Measurements from ENCODE around the gene FRMD3.

DNA sequence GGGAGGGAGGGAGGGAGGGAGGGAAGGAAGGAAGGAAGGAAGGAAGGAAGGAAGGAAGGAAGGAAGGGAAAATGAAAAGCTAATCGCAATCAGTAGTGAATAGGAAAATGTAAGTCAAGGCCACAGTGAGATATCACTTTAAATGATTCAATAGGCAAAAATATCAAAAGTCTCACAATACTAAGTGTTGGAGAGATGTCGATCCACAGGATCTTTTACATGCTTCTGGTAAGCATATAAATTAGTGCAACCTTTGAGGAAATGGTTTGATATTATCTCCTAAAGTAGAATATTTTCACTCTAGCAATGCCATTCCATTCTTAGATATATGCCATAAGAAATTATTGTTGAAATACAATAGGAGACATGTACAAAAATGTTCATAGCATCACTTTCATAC is 58.4 kb downstream of the FRMD3 start:
- TF ChIP-seq, protein P1, sequence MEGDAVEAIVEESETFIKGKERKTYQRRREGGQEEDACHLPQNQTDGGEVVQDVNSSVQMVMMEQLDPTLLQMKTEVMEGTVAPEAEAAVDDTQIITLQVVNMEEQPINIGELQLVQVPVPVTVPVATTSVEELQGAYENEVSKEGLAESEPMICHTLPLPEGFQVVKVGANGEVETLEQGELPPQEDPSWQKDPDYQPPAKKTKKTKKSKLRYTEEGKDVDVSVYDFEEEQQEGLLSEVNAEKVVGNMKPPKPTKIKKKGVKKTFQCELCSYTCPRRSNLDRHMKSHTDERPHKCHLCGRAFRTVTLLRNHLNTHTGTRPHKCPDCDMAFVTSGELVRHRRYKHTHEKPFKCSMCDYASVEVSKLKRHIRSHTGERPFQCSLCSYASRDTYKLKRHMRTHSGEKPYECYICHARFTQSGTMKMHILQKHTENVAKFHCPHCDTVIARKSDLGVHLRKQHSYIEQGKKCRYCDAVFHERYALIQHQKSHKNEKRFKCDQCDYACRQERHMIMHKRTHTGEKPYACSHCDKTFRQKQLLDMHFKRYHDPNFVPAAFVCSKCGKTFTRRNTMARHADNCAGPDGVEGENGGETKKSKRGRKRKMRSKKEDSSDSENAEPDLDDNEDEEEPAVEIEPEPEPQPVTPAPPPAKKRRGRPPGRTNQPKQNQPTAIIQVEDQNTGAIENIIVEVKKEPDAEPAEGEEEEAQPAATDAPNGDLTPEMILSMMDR (IDR thresholded peaks at IDR 0.05; ENCODE audit: low read depth, low read length, missing input control): no peak
- TF ChIP-seq, protein P2, sequence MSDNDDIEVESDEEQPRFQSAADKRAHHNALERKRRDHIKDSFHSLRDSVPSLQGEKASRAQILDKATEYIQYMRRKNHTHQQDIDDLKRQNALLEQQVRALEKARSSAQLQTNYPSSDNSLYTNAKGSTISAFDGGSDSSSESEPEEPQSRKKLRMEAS (IDR thresholded peaks at IDR 0.05): no peak
- TF ChIP-seq RAD21 (IDR thresholded peaks at IDR 0.05): no peak
- TF ChIP-seq JUND (IDR thresholded peaks at IDR 0.05): no peak
- TF ChIP-seq, protein P3, sequence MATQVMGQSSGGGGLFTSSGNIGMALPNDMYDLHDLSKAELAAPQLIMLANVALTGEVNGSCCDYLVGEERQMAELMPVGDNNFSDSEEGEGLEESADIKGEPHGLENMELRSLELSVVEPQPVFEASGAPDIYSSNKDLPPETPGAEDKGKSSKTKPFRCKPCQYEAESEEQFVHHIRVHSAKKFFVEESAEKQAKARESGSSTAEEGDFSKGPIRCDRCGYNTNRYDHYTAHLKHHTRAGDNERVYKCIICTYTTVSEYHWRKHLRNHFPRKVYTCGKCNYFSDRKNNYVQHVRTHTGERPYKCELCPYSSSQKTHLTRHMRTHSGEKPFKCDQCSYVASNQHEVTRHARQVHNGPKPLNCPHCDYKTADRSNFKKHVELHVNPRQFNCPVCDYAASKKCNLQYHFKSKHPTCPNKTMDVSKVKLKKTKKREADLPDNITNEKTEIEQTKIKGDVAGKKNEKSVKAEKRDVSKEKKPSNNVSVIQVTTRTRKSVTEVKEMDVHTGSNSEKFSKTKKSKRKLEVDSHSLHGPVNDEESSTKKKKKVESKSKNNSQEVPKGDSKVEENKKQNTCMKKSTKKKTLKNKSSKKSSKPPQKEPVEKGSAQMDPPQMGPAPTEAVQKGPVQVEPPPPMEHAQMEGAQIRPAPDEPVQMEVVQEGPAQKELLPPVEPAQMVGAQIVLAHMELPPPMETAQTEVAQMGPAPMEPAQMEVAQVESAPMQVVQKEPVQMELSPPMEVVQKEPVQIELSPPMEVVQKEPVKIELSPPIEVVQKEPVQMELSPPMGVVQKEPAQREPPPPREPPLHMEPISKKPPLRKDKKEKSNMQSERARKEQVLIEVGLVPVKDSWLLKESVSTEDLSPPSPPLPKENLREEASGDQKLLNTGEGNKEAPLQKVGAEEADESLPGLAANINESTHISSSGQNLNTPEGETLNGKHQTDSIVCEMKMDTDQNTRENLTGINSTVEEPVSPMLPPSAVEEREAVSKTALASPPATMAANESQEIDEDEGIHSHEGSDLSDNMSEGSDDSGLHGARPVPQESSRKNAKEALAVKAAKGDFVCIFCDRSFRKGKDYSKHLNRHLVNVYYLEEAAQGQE (IDR thresholded peaks at IDR 0.05): no peak
- no peak for TF ChIP-seq SP1 (IDR thresholded peaks at IDR 0.05)
- no peak for TF ChIP-seq GABPA (IDR thresholded peaks at IDR 0.05 in 1 of 2, conservative IDR thresholded peaks at IDR 0.05 in 1 of 2)
- TF ChIP-seq, protein P4, sequence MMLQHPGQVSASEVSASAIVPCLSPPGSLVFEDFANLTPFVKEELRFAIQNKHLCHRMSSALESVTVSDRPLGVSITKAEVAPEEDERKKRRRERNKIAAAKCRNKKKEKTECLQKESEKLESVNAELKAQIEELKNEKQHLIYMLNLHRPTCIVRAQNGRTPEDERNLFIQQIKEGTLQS (IDR thresholded peaks at IDR 0.05): no peak
- no peak for TF ChIP-seq YY1 (IDR thresholded peaks at IDR 0.05)
- TF ChIP-seq HNF4A (conservative IDR thresholded peaks at IDR 0.05): no peak
- TF ChIP-seq, protein P5, sequence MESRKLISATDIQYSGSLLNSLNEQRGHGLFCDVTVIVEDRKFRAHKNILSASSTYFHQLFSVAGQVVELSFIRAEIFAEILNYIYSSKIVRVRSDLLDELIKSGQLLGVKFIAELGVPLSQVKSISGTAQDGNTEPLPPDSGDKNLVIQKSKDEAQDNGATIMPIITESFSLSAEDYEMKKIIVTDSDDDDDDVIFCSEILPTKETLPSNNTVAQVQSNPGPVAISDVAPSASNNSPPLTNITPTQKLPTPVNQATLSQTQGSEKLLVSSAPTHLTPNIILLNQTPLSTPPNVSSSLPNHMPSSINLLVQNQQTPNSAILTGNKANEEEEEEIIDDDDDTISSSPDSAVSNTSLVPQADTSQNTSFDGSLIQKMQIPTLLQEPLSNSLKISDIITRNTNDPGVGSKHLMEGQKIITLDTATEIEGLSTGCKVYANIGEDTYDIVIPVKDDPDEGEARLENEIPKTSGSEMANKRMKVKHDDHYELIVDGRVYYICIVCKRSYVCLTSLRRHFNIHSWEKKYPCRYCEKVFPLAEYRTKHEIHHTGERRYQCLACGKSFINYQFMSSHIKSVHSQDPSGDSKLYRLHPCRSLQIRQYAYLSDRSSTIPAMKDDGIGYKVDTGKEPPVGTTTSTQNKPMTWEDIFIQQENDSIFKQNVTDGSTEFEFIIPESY (IDR thresholded peaks at IDR 0.05): no peak
- TF ChIP-seq TAF1 (conservative IDR thresholded peaks at IDR 0.05): no peak
- no peak for TF ChIP-seq RXRA (IDR thresholded peaks at IDR 0.05)
